ENCODE measurements around the gene FOS.

FOS gene

DNA sequence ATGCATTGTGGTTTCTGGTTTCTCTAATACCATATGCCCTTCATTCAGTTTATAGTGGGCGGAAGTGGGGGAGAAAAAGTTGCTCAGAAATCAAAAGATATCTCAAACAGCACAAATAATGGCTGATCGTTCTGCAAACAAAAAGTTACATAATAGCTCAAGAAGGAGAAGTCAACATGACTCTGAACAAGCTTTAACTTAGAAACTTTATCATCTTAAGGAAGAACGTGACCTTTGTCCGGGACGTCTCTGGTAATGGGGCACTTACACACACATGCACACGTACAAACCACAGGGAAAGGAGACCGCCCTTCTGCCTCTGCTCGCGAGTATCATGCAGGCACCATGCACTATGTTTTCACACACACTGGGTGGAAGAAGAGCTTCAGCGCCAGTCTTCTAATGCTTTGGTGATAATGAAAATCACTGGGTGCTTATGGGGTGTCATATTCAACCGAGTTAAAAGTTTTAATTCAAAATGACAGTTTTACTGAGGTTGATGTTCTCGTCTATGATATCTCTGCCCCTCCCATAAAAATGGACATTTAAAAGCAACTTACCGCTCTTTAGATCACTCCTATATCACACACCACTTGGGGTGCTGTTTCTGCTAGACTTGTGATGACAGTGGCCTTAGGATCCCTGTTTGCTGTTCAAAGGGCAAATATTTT, 4.7 kb downstream of the FOS start:
- Histone ChIP-seq H2BK120ac (ENCODE audit: low read depth, low read length) (no peak overlapping the region), H2BK12ac (ENCODE audit: low read length in 2 of 2) (no peak overlapping the region), H3K79me1 (replicated peaks; ENCODE audit: low read length, poor library complexity, severe bottlenecking) (peaks cover 10% of the 10 kb centered on the region), H3K23ac (ENCODE audit: low read length in 2 of 2) (no peak overlapping the region), H3K27me3 (ENCODE audit: control insufficient read depth in 1 of 2, insufficient read depth in 1 of 2, low read length in 2 of 2) (peaks cover 0 to 11% of the 10 kb centered on the region in 2 experiments), H4K91ac (ENCODE audit: low read length) (peak overlapping the region; percentile 7), H3K18ac (ENCODE audit: low read depth in 1 of 2, low read length in 2 of 2) (no peak overlapping the region), H3K36me3 (ENCODE audit: control insufficient read depth in 1 of 2, insufficient read depth in 2 of 2, low read depth in 1 of 2, low read length in 2 of 2) (peaks cover 10 to 22% of the 10 kb centered on the region in 2 experiments), H3K4ac (ENCODE audit: low read depth in 1 of 2, low read length in 2 of 2) (no peak overlapping the region), H3K9me3 (ENCODE audit: control insufficient read depth, low read length) (no peaks in the 10 kb centered on the region), H3K9ac (ENCODE audit: low read length) (peak overlapping the region; percentile 41), H2AK5ac (ENCODE audit: low read length, severe bottlenecking) (no peak overlapping the region), H4K8ac (ENCODE audit: low read length) (no peak overlapping the region), H2AFZ (ENCODE audit: low read depth, low read length) (no peak overlapping the region), H3K27ac (ENCODE audit: low read length, poor library complexity, severe bottlenecking) (no peak overlapping the region), H3K4me1 (ENCODE audit: control insufficient read depth, insufficient read depth, low read depth, low read length) (peaks cover 13% of the 10 kb centered on the region), H3K4me2 (ENCODE audit: low read length, poor library complexity, severe bottlenecking) (no peak overlapping the region), H2BK5ac (ENCODE audit: low read depth, low read length, poor library complexity, severe bottlenecking) (no peak overlapping the region), H2BK15ac (ENCODE audit: low read depth, poor library complexity, severe bottlenecking) (no peak overlapping the region), H3K14ac (ENCODE audit: low read length in 2 of 2) (no peak overlapping the region), H3K4me3 (ENCODE audit: insufficient read depth in 1 of 2, low read depth in 1 of 2, low read length in 2 of 2) (no peak overlapping the region)
- peak; percentile 99 for DNase-seq
- WGBS, result 85% methylated on average over 11 of the region's 13 CpGs

DNA sequence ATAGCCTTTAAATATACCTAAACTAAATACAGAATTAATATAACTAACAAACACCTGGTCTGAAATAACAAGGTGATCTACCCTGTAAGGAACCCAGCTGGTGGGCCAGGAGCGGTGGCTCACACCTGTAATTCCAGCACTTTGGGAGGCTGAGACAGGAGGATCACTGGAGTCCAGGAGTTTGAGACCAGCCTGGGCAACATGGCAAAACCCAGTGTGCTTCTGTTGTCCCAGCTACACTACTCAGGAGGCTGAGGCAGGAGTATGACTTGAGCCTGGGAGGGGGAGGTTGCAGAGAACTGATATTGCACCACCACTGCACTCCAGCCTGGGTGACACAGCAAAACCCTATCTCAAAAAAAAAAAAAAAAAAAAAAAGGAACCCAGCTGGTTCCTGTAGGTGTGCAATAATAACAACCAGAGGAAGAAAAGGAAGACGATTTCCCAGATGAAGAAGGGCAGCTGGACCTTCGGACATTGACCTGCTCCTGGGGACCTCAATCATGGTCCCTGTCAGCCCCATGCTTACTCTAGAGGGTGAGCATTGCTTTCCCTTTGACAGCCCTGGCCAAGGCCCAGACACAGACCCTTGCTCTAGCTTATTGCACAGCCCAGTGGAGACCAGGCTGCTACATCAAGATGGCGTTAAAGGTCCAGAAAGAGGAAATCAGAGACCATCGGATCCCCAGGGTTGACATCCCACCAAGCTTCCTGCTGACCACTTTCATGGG, 5.4 kb downstream of the FOS start:
- no peak overlapping the region for H2AFZ ChIP-seq (ENCODE audit: low read depth, low read length)
- H3K23ac ChIP-seq (ENCODE audit: low read length in 2 of 2), result no peak overlapping the region
- no peak overlapping the region for H3K14ac ChIP-seq (ENCODE audit: low read length in 2 of 2)
- no peak overlapping the region for H3K18ac ChIP-seq (ENCODE audit: low read depth in 1 of 2, low read length in 2 of 2)
- no peak overlapping the region for H2AK5ac ChIP-seq (ENCODE audit: low read length, severe bottlenecking)
- H3K9ac ChIP-seq (ENCODE audit: low read length), result peak overlapping the region; percentile 41
- H3K36me3 ChIP-seq (ENCODE audit: control insufficient read depth in 1 of 2, insufficient read depth in 2 of 2, low read depth in 1 of 2, low read length in 2 of 2), result peaks cover 10 to 22% of the 10 kb centered on the region in 2 experiments
- 90% methylated on average over 5 of the region's 5 CpGs for WGBS
- no peaks in the 10 kb centered on the region for H3K9me3 ChIP-seq (ENCODE audit: control insufficient read depth, low read length)
- peak; percentile 98 for DNase-seq
- H2BK12ac ChIP-seq (ENCODE audit: low read length in 2 of 2), result no peak overlapping the region
- no peak overlapping the region for H4K8ac ChIP-seq (ENCODE audit: low read length)
- no peak overlapping the region for H3K4me3 ChIP-seq (ENCODE audit: insufficient read depth in 1 of 2, low read depth in 1 of 2, low read length in 2 of 2)
- peaks cover 10% of the 10 kb centered on the region for H3K4me1 ChIP-seq (ENCODE audit: control insufficient read depth, insufficient read depth, low read depth, low read length)
- no peak overlapping the region for H3K4me2 ChIP-seq (ENCODE audit: low read length, poor library complexity, severe bottlenecking)
- H3K4ac ChIP-seq (ENCODE audit: low read depth in 1 of 2, low read length in 2 of 2), result no peak overlapping the region
- peaks cover 8% of the 10 kb centered on the region for H3K79me1 ChIP-seq (replicated peaks; ENCODE audit: low read length, poor library complexity, severe bottlenecking)
- H4K91ac ChIP-seq (ENCODE audit: low read length), result no peak overlapping the region
- H2BK5ac ChIP-seq (ENCODE audit: low read depth, low read length, poor library complexity, severe bottlenecking), result no peak overlapping the region
- no peak overlapping the region for H2BK15ac ChIP-seq (ENCODE audit: low read depth, poor library complexity, severe bottlenecking)
- H2BK120ac ChIP-seq (ENCODE audit: low read depth, low read length), result no peak overlapping the region
- peaks cover 0 to 14% of the 10 kb centered on the region in 2 experiments for H3K27me3 ChIP-seq (ENCODE audit: control insufficient read depth in 1 of 2, insufficient read depth in 1 of 2, low read length in 2 of 2)
- H3K27ac ChIP-seq (ENCODE audit: low read length, poor library complexity, severe bottlenecking), result no peak overlapping the region

DNA sequence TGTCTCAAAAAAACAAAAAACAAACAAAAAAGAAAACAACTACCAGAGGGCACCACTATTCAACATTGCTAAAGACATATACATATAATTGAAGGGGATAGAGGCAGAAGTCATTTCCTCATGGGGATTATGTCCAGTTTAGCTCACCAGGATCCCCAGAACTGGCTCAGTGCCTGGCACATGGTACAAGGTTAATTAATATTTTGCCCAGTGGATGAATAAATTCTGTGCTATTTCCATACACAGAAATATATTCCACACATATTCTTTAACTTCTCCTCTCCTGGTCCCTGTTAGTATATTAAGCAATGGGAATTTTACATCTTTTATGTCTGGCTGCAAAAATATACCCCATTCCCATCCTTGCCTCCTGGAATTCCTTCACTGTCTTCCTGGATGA, 6.7 kb downstream of the FOS start:
- H3K9me3 ChIP-seq (ENCODE audit: control insufficient read depth, low read length), result no peaks in the 10 kb centered on the region

DNA sequence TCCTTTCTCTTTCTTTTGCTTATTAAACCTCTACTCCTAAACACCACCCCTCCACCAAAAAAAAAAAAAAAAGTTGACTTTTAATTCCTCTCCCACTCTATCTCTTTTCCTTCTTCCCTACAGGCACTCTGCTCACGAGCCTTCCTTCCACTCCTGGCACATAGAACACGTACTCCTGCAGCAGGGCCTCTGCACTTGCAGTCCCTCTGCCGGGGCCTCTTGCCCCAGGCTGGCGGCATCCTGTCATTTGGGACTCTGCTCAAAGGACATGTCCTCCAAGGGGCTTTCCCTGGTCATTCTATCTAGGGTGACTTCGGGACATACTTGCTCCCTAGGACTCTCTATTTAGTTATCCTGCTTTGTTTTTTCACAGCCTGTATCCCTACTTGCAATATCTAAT, 7.7 kb downstream of the FOS start:
- no peak overlapping the region for H3K4me3 ChIP-seq (ENCODE audit: insufficient read depth in 1 of 2, low read depth in 1 of 2, low read length in 2 of 2)
- no peaks in the 10 kb centered on the region for H3K4me1 ChIP-seq (ENCODE audit: control insufficient read depth, insufficient read depth, low read depth, low read length)
- H2AK5ac ChIP-seq (ENCODE audit: low read length, severe bottlenecking), result no peak overlapping the region
- H2BK15ac ChIP-seq (ENCODE audit: low read depth, poor library complexity, severe bottlenecking), result no peak overlapping the region
- no peak overlapping the region for H3K27ac ChIP-seq (ENCODE audit: low read length, poor library complexity, severe bottlenecking)
- H2AFZ ChIP-seq (ENCODE audit: low read depth, low read length), result no peak overlapping the region
- H3K79me1 ChIP-seq (replicated peaks; ENCODE audit: low read length, poor library complexity, severe bottlenecking), result no peaks in the 10 kb centered on the region
- peak; percentile 58 for DNase-seq
- peaks cover 0 to 21% of the 10 kb centered on the region in 2 experiments for H3K27me3 ChIP-seq (ENCODE audit: control insufficient read depth in 1 of 2, insufficient read depth in 1 of 2, low read length in 2 of 2)
- H3K36me3 ChIP-seq (ENCODE audit: control insufficient read depth in 1 of 2, insufficient read depth in 2 of 2, low read depth in 1 of 2, low read length in 2 of 2), result peaks cover 2 to 9% of the 10 kb centered on the region in 2 experiments
- no peak overlapping the region for H2BK5ac ChIP-seq (ENCODE audit: low read depth, low read length, poor library complexity, severe bottlenecking)
- H3K4ac ChIP-seq (ENCODE audit: low read depth in 1 of 2, low read length in 2 of 2), result no peak overlapping the region
- no peak overlapping the region for H4K8ac ChIP-seq (ENCODE audit: low read length)
- H3K9ac ChIP-seq (ENCODE audit: low read length), result no peak overlapping the region
- H3K9me3 ChIP-seq (ENCODE audit: control insufficient read depth, low read length), result no peaks in the 10 kb centered on the region
- 50% methylated on average over 5 of the region's 5 CpGs for WGBS
- H3K4me2 ChIP-seq (ENCODE audit: low read length, poor library complexity, severe bottlenecking), result no peak overlapping the region
- no peak overlapping the region for H3K14ac ChIP-seq (ENCODE audit: low read length in 2 of 2)
- H2BK12ac ChIP-seq (ENCODE audit: low read length in 2 of 2), result no peak overlapping the region
- H4K91ac ChIP-seq (ENCODE audit: low read length), result no peak overlapping the region
- H2BK120ac ChIP-seq (ENCODE audit: low read depth, low read length), result no peak overlapping the region
- H3K18ac ChIP-seq (ENCODE audit: low read depth in 1 of 2, low read length in 2 of 2), result no peak overlapping the region
- no peak overlapping the region for H3K23ac ChIP-seq (ENCODE audit: low read length in 2 of 2)

More for the DNA sequence above, 6.7 kb downstream of the FOS start:
- no peak overlapping the region for H2AK5ac ChIP-seq (ENCODE audit: low read length, severe bottlenecking)
- peaks cover 8 to 19% of the 10 kb centered on the region in 2 experiments for H3K36me3 ChIP-seq (ENCODE audit: control insufficient read depth in 1 of 2, insufficient read depth in 2 of 2, low read depth in 1 of 2, low read length in 2 of 2)
- H3K23ac ChIP-seq (ENCODE audit: low read length in 2 of 2), result no peak overlapping the region
- no peak overlapping the region for H3K9ac ChIP-seq (ENCODE audit: low read length)
- H2BK5ac ChIP-seq (ENCODE audit: low read depth, low read length, poor library complexity, severe bottlenecking), result no peak overlapping the region
- H4K8ac ChIP-seq (ENCODE audit: low read length), result no peak overlapping the region
- no peak overlapping the region for H3K14ac ChIP-seq (ENCODE audit: low read length in 2 of 2)
- H3K4me3 ChIP-seq (ENCODE audit: insufficient read depth in 1 of 2, low read depth in 1 of 2, low read length in 2 of 2), result no peak overlapping the region
- no peaks in the 10 kb centered on the region for H3K79me1 ChIP-seq (replicated peaks; ENCODE audit: low read length, poor library complexity, severe bottlenecking)
- H2BK15ac ChIP-seq (ENCODE audit: low read depth, poor library complexity, severe bottlenecking), result no peak overlapping the region
- H4K91ac ChIP-seq (ENCODE audit: low read length), result no peak overlapping the region
- H2BK120ac ChIP-seq (ENCODE audit: low read depth, low read length), result no peak overlapping the region
- no peak overlapping the region for H3K18ac ChIP-seq (ENCODE audit: low read depth in 1 of 2, low read length in 2 of 2)
- H3K27ac ChIP-seq (ENCODE audit: low read length, poor library complexity, severe bottlenecking), result no peak overlapping the region
- H3K27me3 ChIP-seq (ENCODE audit: control insufficient read depth in 1 of 2, insufficient read depth in 1 of 2, low read length in 2 of 2), result peaks cover 0 to 17% of the 10 kb centered on the region in 2 experiments
- no peaks in the 10 kb centered on the region for H3K4me1 ChIP-seq (ENCODE audit: control insufficient read depth, insufficient read depth, low read depth, low read length)
- DNase-seq, result peak; percentile 56
- no peak overlapping the region for H2AFZ ChIP-seq (ENCODE audit: low read depth, low read length)
- H3K4ac ChIP-seq (ENCODE audit: low read depth in 1 of 2, low read length in 2 of 2), result no peak overlapping the region
- no peak overlapping the region for H3K4me2 ChIP-seq (ENCODE audit: low read length, poor library complexity, severe bottlenecking)
- H2BK12ac ChIP-seq (ENCODE audit: low read length in 2 of 2), result no peak overlapping the region

Measured in mesenchymal stem cell (in vitro differentiated cells and primary cell).